T-cell (primary cell): ENCODE results near the gene FAM98C. TPM values are rescaled to one million over a fixed set of nuclear protein-coding genes. Genes with fewer than 3 reads are reported as not detected.
A peak's percentile ranks its signal among the peaks of the same experiment; 100 is the strongest.

Source experiments
- ATAC-seq, 4 experiments: fragments of 200-7000 bp in 3 of 4; fragments of 150-1000 bp in 1 of 4; cut with Tn5 transposase; replicated peaks in 1 of 4; 1 replicate in 3 of 4; 2 replicates in 1 of 4; pipeline ENCODE4 v1.10.0; 2021; ENCODE audit warnings: moderate library complexity in 3 of 4, mild to moderate bottlenecking in 2 of 4, moderate number of reproducible peaks in 1 of 4
- CTCF ChIA-PET, 2 donors: fragments of 300-600 bp; sonication (Branson Sonifier 250); formaldehyde crosslinking; loops; one replicate each; lab custom pipeline; 2022; ENCODE audit warnings: antibody characterized with exemption in 2 of 2; lab: Charles Lee
- POLR2A ChIA-PET, 2 donors: fragments of 300-600 bp; sonication (Branson Sonifier 250); formaldehyde crosslinking; loops; one replicate each; lab custom pipeline; 2022; ENCODE audit warnings: antibody characterized with exemption in 2 of 2; lab: Charles Lee
- DNase-seq, 35 experiments: peaks; one replicate each; pipeline versions ENCODE4 v3.0.0 to v3.0.0-alpha.2; 2013 to 2023
- H3K27ac ChIP-seq: one replicate; pipeline ENCODE4 v1.5.1; 2013; ENCODE audit warnings: low read length
- H3K27me3 ChIP-seq, 2 experiments: replicated peaks in 1 of 2; 1 replicate in 1 of 2; 2 replicates in 1 of 2; pipeline versions ENCODE4 v1.6.1 to v1.7.0; 2013; ENCODE audit warnings: low read length in 1 of 2, mixed read lengths in 1 of 2; ENCODE audit not compliant: control insufficient read depth in 2 of 2, insufficient read depth in 2 of 2; ENCODE audit errors: extremely low read depth in 1 of 2
- H3K36me3 ChIP-seq, 2 donors: 1 replicate in 1 of 2; 2 replicates in 1 of 2; pipeline versions ENCODE4 v1.6.1 to v1.7.0; 2013; ENCODE audit warnings: low read length in 1 of 2; ENCODE audit not compliant: control insufficient read depth in 2 of 2, insufficient read depth in 1 of 2; ENCODE audit errors: extremely low read depth in 1 of 2
- H3K4me1 ChIP-seq, 2 experiments: 1 replicate in 1 of 2; 2 replicates in 1 of 2; pipeline versions ENCODE4 v1.6.1 to v1.7.0; 2013; ENCODE audit warnings: low read length in 2 of 2, mixed read lengths in 1 of 2; ENCODE audit not compliant: insufficient read depth in 2 of 2, control insufficient read depth in 1 of 2; ENCODE audit errors: extremely low read depth in 1 of 2
- H3K4me3 ChIP-seq, 2 donors: 1 replicate in 1 of 2; 2 replicates in 1 of 2; pipeline versions ENCODE4 v1.5.1 to v1.7.0; 2013; ENCODE audit warnings: mild to moderate bottlenecking in 2 of 2, low read length in 1 of 2, moderate library complexity in 1 of 2; ENCODE audit not compliant: control insufficient read depth in 1 of 2; ENCODE audit errors: extremely low read depth in 1 of 2
- H3K9me3 ChIP-seq: 2 replicates; pipeline ENCODE4 v1.7.0; 2013
- H3K27ac Mint-ChIP-seq, 2 donors: one replicate each; pipeline ENCODE4 v1.8.0; 2020 to 2021; ENCODE audit warnings: mild to moderate bottlenecking in 2 of 2, mixed read lengths in 2 of 2
- H3K27me3 Mint-ChIP-seq, 2 donors: one replicate each; pipeline ENCODE4 v1.8.0; 2021 to 2022; ENCODE audit warnings: mixed read lengths in 2 of 2
- H3K36me3 Mint-ChIP-seq: one replicate; pipeline ENCODE4 v1.8.0; 2021; ENCODE audit warnings: mixed read lengths
- H3K4me1 Mint-ChIP-seq, 3 donors: one replicate each; pipeline ENCODE4 v1.8.0; 2020 to 2022; ENCODE audit warnings: mixed read lengths in 3 of 3, mild to moderate bottlenecking in 1 of 3
- H3K4me3 Mint-ChIP-seq, 3 donors: one replicate each; pipeline ENCODE4 v1.8.0; 2020 to 2022; ENCODE audit warnings: mild to moderate bottlenecking in 3 of 3, mixed read lengths in 3 of 3, moderate library complexity in 3 of 3
- H3K9me3 Mint-ChIP-seq, 3 donors: one replicate each; pipeline ENCODE4 v1.8.0; 2020 to 2022; ENCODE audit warnings: mixed read lengths in 3 of 3
- WGBS: methylation state at CpG from one replicate; pipeline ENCODE4 v1.1.5; 2013; ENCODE audit warnings: missing lambda C conversion rate; ENCODE audit not compliant: insufficient coverage; 5-methylcytosine and 5-hydroxymethylcytosine counted together
- total RNA-seq, 35 experiments: library from RNA in 6 of 35; stranded (reverse) in 6 of 35; fragments of 120-200 nt in 1 of 35; gene quantifications; one replicate each; pipeline versions ENCODE4 v1.2.1 to v1.2.4 and lab custom pipeline; 2013 to 2026

Gene FAM98C
- total RNA-seq, 5 donors from 2014 or later (not counting 1 experiment from before 2014, with no cell fraction given): 31.9 to 62.1 (median 57.4) TPM

DNA sequence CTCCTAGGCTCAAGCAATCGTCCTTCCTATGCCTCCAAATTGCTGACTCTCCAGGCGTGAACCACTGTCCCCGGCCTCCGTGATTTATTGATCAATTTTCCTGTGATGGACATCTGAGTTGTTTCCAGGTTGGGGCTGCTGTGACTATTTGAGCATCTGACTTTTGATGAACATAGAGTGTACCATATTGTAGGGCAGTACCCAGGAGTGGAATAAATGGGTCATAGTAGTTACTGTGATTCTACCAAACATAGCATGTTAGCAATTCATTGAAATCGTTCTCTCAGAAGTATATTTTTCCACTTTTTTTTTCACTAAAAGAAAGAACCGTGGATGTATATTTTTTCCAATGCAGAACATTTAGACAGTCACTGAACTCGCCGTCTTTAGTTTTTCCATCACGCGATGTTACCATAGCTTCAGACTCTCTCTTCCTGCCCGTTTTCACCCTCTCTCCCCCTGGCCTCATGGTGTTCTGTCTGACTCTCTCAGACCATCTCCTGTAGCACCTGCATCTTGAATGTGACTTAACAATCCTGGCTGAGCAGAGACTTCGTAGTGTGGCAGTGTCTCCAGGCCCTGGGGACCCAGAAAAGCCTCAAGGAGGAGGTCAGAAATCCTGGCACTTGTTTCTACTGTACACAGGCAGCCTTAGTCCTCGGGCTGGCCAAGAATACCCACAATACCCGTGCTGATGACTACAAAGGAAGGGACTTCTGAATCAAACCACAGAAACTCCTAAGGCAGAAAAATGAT, 26.3 kb downstream of the FAM98C start:
- Mint-ChIP-seq H3K36me3 (no peaks in the 10 kb centered on the region), H3K4me3 (no peak overlapping the region), H3K9me3 (no peaks in the 10 kb centered on the region), H3K27me3 (peaks cover 13 to 24% of the 10 kb centered on the region in 2 donors), H3K27ac (no peak overlapping the region), H3K4me1 (peaks cover 22 to 31% (median 30%) of the 10 kb centered on the region in 3 donors)
- H3K9me3 ChIP-seq: no peaks in the 10 kb centered on the region
- H3K27me3 ChIP-seq: peaks cover 0 to 37% of the 10 kb centered on the region in 2 experiments
- DNase-seq: no peak
- H3K4me3 ChIP-seq: no peak overlapping the region
- WGBS: 29% methylated on average over 9 of the region's 14 CpGs
- ChIA-PET CTCF (no interaction called here), POLR2A (no interaction called here)
- H3K36me3 ChIP-seq: no peaks in the 10 kb centered on the region
- no peak overlapping the region for H3K27ac ChIP-seq
- no peak for ATAC-seq
- peaks cover 0 to 32% of the 10 kb centered on the region in 2 experiments for H3K4me1 ChIP-seq

- peaks cover 0 to 32% of the 10 kb centered on the region in 2 experiments for H3K4me1 ChIP-seq
- no peak overlapping the region for H3K27ac Mint-ChIP-seq
- no peak for ATAC-seq
- H3K36me3 Mint-ChIP-seq: no peaks in the 10 kb centered on the region
- H3K4me3 ChIP-seq: no peak overlapping the region
- POLR2A ChIA-PET: no interaction called here
- H3K27me3 ChIP-seq: peaks cover 0 to 43% of the 10 kb centered on the region in 2 experiments
- H3K27ac ChIP-seq: no peak overlapping the region
- H3K4me1 Mint-ChIP-seq: peaks cover 24 to 35% (median 33%) of the 10 kb centered on the region in 3 donors
- peaks cover 16 to 27% of the 10 kb centered on the region in 2 donors for H3K27me3 Mint-ChIP-seq
- no peak overlapping the region for H3K4me3 Mint-ChIP-seq
- H3K36me3 ChIP-seq: no peaks in the 10 kb centered on the region
- no peaks in the 10 kb centered on the region for H3K9me3 ChIP-seq
- 40% methylated on average over 1 of the region's 2 CpGs for WGBS
- no peak for DNase-seq
- CTCF ChIA-PET: no interaction called here
- H3K9me3 Mint-ChIP-seq: no peaks in the 10 kb centered on the region
Measured at GRCh38 chr19:38429811-38430156, 26.9 kb downstream of the FAM98C start.

GRCh38 chr19:38430931-38431330, 28.0 kb downstream of the FAM98C start:
- peaks cover 0 to 46% of the 10 kb centered on the region in 2 experiments for H3K27me3 ChIP-seq
- 100% methylated on average over 1 of the region's 7 CpGs for WGBS
- H3K36me3 ChIP-seq: no peaks in the 10 kb centered on the region
- POLR2A ChIA-PET: interaction anchor here in 1 of 2 donors (0.7 kb wide), 1 partner anchor 186 kb away, joined by 4 read pairs; no protein-coding TSS in a partner anchor
- no peaks in the 10 kb centered on the region for H3K9me3 ChIP-seq
- Mint-ChIP-seq H3K4me1 (peaks cover 22 to 30% (median 28%) of the 10 kb centered on the region in 3 donors), H3K4me3 (no peak overlapping the region), H3K9me3 (no peaks in the 10 kb centered on the region), H3K27me3 (peaks cover 16 to 32% of the 10 kb centered on the region in 2 donors), H3K36me3 (no peaks in the 10 kb centered on the region), H3K27ac (no peak overlapping the region)
- CTCF ChIA-PET: no interaction called here
- ATAC-seq: no peak
- peaks cover 0 to 26% of the 10 kb centered on the region in 2 experiments for H3K4me1 ChIP-seq
- H3K4me3 ChIP-seq: no peak overlapping the region
- no peak for DNase-seq
- H3K27ac ChIP-seq: no peak overlapping the region

- no peak within 1 kb of the TSS for H3K27ac ChIP-seq
- Mint-ChIP-seq H3K4me1 (peaks cover 13 to 20% (median 15%) of the 10 kb centered on the region in 3 donors), H3K36me3 (no peaks in the 10 kb centered on the region), H3K4me3 (peak within 1 kb of the TSS in 2 of 3 donors; percentile 62 to 66), H3K9me3 (no peaks in the 10 kb centered on the region), H3K27ac (no peak within 1 kb of the TSS), H3K27me3 (peaks cover 17 to 38% of the 10 kb centered on the region in 2 donors)
- POLR2A ChIA-PET: interaction anchor here in 1 of 2 donors (0.6 kb wide), 1 partner anchor 269 kb away, joined by 5 read pairs; no protein-coding TSS in a partner anchor
- peaks cover 0 to 54% of the 10 kb centered on the region in 2 experiments for H3K27me3 ChIP-seq
- H3K36me3 ChIP-seq: no peaks in the 10 kb centered on the region
- ATAC-seq (peak; percentile 77 to 83 (median 78)), DNase-seq (peak in 25 of 35 experiments; percentile 6 to 52 (median 29))
- H3K9me3 ChIP-seq: no peaks in the 10 kb centered on the region
- WGBS: 27% methylated on average over 13 of the region's 20 CpGs
- peaks cover 0 to 12% of the 10 kb centered on the region in 2 experiments for H3K4me1 ChIP-seq
- H3K4me3 ChIP-seq: no peak within 1 kb of the TSS
- CTCF ChIA-PET: no interaction called here
Measured at GRCh38 chr19:38433268-38433733, 30.4 kb downstream of the FAM98C start, which contains the start of gene RYR1. Gene RYR1, plus strand, starts transcription at chr19:38433691. Its CDS starts 139 bp downstream, at chr19:38433830.

DNA sequence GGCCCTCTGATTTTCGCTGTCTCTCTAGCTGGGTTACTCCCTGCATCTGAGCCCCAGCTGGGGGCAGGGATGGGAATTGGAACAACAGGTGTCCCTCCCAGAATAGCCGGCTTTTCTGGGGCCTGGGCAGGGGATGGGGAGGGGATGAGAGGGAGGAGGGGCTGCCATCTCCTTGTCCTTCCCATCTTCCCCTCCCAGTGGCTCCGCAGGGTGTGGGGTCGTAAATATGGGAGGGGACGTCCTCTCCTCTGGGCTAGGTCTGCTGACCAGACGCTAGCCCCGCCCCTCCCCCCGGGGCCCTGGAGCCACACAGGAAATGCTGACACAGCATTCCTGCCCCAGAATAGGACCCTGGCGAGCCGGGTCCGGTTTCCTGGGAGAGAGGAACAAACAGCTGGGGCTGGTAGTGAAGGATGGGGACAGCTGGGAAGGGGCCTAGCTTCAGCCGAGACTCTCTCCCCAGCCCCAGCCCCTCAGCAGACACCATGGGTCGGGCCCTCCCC, 31.7 kb downstream of the FAM98C start:
- ATAC-seq (no peak), DNase-seq (no peak)
- H3K27ac ChIP-seq: no peak overlapping the region
- CTCF ChIA-PET: interaction anchor here in 1 of 2 donors (0.6 to 0.7 kb wide), 2 partner anchors 286 to 1248 kb away, joined by 3 to 7 read pairs; no protein-coding TSS in a partner anchor
- peaks cover 0 to 9% of the 10 kb centered on the region in 2 experiments for H3K4me1 ChIP-seq
- no peaks in the 10 kb centered on the region for H3K36me3 ChIP-seq
- peak overlapping the region in 1 of 3 donors; percentile 66 for H3K4me3 Mint-ChIP-seq
- H3K36me3 Mint-ChIP-seq: no peaks in the 10 kb centered on the region
- H3K9me3 Mint-ChIP-seq: no peaks in the 10 kb centered on the region
- POLR2A ChIA-PET: no interaction called here
- H3K27me3 ChIP-seq: peaks cover 0 to 53% of the 10 kb centered on the region in 2 experiments
- H3K27me3 Mint-ChIP-seq: peaks cover 17 to 31% of the 10 kb centered on the region in 2 donors
- WGBS: 67% methylated on average over 1 of the region's 13 CpGs
- no peak overlapping the region for H3K27ac Mint-ChIP-seq
- H3K9me3 ChIP-seq: no peaks in the 10 kb centered on the region
- no peak overlapping the region for H3K4me3 ChIP-seq
- peaks cover 6 to 12% (median 9%) of the 10 kb centered on the region in 3 donors for H3K4me1 Mint-ChIP-seq

DNA sequence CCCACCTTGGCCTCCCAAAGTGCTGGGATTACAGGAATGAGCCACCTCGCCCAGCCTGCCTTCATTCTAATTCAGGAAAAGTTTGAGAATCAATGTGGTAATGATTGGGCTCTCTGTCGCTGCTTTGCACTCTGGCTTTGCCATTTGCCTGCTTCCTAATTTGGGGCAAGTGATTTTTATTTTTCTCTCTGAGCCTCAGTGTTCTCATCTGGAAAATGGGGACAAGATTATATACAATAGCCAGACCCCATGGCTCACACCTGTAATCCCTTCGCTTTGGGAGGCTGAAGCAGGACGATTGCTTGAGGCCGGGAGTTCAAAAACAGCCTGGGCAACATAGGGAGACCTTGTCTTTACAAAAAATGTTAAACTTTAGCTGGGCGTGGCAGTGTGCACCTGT, 34.4 kb downstream of the FAM98C start:
- Mint-ChIP-seq H3K4me1 (peaks cover 6 to 11% (median 11%) of the 10 kb centered on the region in 3 donors), H3K27me3 (peaks cover 23 to 37% of the 10 kb centered on the region in 2 donors), H3K4me3 (no peak overlapping the region), H3K27ac (no peak overlapping the region), H3K9me3 (no peaks in the 10 kb centered on the region), H3K36me3 (no peaks in the 10 kb centered on the region)
- peaks cover 0 to 9% of the 10 kb centered on the region in 2 experiments for H3K4me1 ChIP-seq
- ATAC-seq: no peak
- no peak overlapping the region for H3K27ac ChIP-seq
- no peak for DNase-seq
- H3K4me3 ChIP-seq: no peak overlapping the region
- ChIA-PET CTCF (no interaction called here), POLR2A (no interaction called here)
- peaks cover 0 to 56% of the 10 kb centered on the region in 2 experiments for H3K27me3 ChIP-seq
- no peaks in the 10 kb centered on the region for H3K9me3 ChIP-seq
- H3K36me3 ChIP-seq: no peaks in the 10 kb centered on the region
- 79% methylated on average over 4 of the region's 6 CpGs for WGBS
